Parathyroid adenoma (tissue), 2 donors: ENCODE results near the gene UGT1A1.

ENCODE experiments used
- H2AFZ ChIP-seq: fragments of 300-600 bp; sonication (generic); one replicate; pipeline ENCODE4 v1.7.0; 2017; ENCODE audit warnings: antibody characterized with exemption, mild to moderate bottlenecking
- H3K27ac ChIP-seq: fragments of 300-600 bp; sonication (generic); one replicate; pipeline ENCODE4 v1.7.0; 2017
- H3K27me3 ChIP-seq: fragments of 300-600 bp; sonication (generic); one replicate; pipeline ENCODE4 v1.7.0; 2017; ENCODE audit warnings: low read length; ENCODE audit not compliant: control insufficient read depth, insufficient read depth
- H3K36me3 ChIP-seq: fragments of 300-600 bp; sonication (generic); one replicate; pipeline ENCODE4 v1.7.0; 2017; ENCODE audit warnings: low read length; ENCODE audit not compliant: control insufficient read depth, insufficient read depth
- H3K4me1 ChIP-seq: fragments of 300-600 bp; sonication (generic); one replicate; pipeline ENCODE4 v1.7.0; 2017; ENCODE audit warnings: control low read depth
- H3K4me2 ChIP-seq: fragments of 300-600 bp; sonication (generic); one replicate; pipeline ENCODE4 v1.7.0; 2017; ENCODE audit warnings: low read length
- H3K4me3 ChIP-seq: fragments of 300-600 bp; sonication (generic); one replicate; pipeline ENCODE4 v1.7.0; 2017; ENCODE audit warnings: low read depth, low read length
- H3K79me2 ChIP-seq: fragments of 300-600 bp; sonication (generic); one replicate; pipeline ENCODE4 v1.7.0; 2017; ENCODE audit warnings: control low read depth
- H3K9ac ChIP-seq: fragments of 300-600 bp; sonication (generic); one replicate; pipeline ENCODE4 v1.7.0; 2017; ENCODE audit warnings: mild to moderate bottlenecking
- H3K9me3 ChIP-seq: fragments of 300-600 bp; sonication (generic); one replicate; pipeline ENCODE4 v1.7.0; 2017; ENCODE audit warnings: low read length; ENCODE audit not compliant: control insufficient read depth
- CTCF ChIP-seq: fragments of 300-600 bp; sonication (generic); IDR thresholded peaks from one replicate; pipeline ENCODE4 v1.7.0; 2017; ENCODE audit warnings: antibody characterized with exemption, mild to moderate bottlenecking
- donor health status: primary hyperparathyroidism.

UGT1A1 gene

DNA sequence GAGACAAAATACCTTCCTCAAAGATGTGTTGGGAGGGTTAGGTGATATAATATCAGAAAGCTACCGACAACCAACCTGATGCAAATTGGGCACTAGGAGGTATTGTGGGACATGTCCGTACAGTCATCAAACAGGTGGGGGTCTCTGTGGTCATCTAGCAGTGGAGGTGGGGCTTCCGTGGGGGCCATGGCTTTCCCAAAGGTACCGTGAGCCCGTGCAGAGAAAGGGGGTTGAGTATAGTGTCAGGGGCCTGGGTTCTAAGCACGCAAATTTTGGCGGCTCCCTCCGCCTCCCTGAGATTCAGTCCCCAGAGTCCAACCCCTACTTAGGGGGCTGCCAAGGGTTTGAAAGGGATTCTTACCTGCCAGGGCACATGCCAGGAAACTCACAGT lies 61.6 kb downstream of the UGT1A1 start:
- Histone ChIP-seq H3K36me3 (no peaks in the 10 kb centered on the region), H3K4me3 (no peak overlapping the region), H3K9ac (no peak overlapping the region), H3K27ac (no peak overlapping the region), H3K9me3 (no peaks in the 10 kb centered on the region), H2AFZ (no peak overlapping the region), H3K4me2 (no peak overlapping the region), H3K27me3 (no peaks in the 10 kb centered on the region), H3K79me2 (no peaks in the 10 kb centered on the region), H3K4me1 (no peaks in the 10 kb centered on the region)
- no peak for TF ChIP-seq CTCF

- no peaks in the 10 kb centered on the region for H3K36me3 ChIP-seq
- no peak overlapping the region for H3K27ac ChIP-seq
- no peaks in the 10 kb centered on the region for H3K79me2 ChIP-seq
- no peak overlapping the region for H3K4me2 ChIP-seq
- H3K9me3 ChIP-seq: no peaks in the 10 kb centered on the region
- H2AFZ ChIP-seq: no peak overlapping the region
- no peak overlapping the region for H3K9ac ChIP-seq
- H3K4me1 ChIP-seq: no peaks in the 10 kb centered on the region
- H3K4me3 ChIP-seq: no peak overlapping the region
- H3K27me3 ChIP-seq: no peaks in the 10 kb centered on the region
- TF ChIP-seq CTCF: no peak
Observed at GRCh38 chr2:233822101-233822771, 62.2 kb downstream of the UGT1A1 start.
